SK-N-SH (cell line): ENCODE results near the gene GRIN2A. TPM values are rescaled to one million over a fixed set of nuclear protein-coding genes. Genes with fewer than 3 reads are reported as not detected.

Source experiments
- CTCF ChIA-PET: fragments of 300-600, 350-600 bp; formaldehyde crosslinking; extraction: SDS; loops from one replicate; lab custom pipeline; 2021; lab: Yijun Ruan, JAX
- POLR2A ChIA-PET: fragments of 350-600 bp; sonication (Branson Sonifier 250); formaldehyde crosslinking; extraction: SDS; loops from one replicate; lab custom pipeline; 2020; ENCODE audit warnings: antibody characterized with exemption, inconsistent platforms; lab: Yijun Ruan, JAX
- DNase-seq: peaks from one replicate; pipeline ENCODE4 v3.0.0; 2012
- H2AFZ ChIP-seq: fragments of 200-600 bp; sonication (generic); 2 replicates; pipeline ENCODE4 v1.8.1; 2016; ENCODE audit warnings: antibody characterized with exemption, mild to moderate bottlenecking, low read depth
- H3F3A ChIP-seq: fragments of 200-600 bp; sonication (generic); replicated peaks from 2 replicates; pipeline ENCODE3; 2016; ENCODE audit warnings: antibody characterized with exemption, mild to moderate bottlenecking; ENCODE audit not compliant: insufficient read depth
- H3K27ac ChIP-seq, 2 experiments: fragments of 200-500 bp in 1 of 2; fragments of 200-600 bp in 1 of 2; sonication (Bioruptor generic) in 1 of 2; sonication (generic), shearing (Covaris generic) in 1 of 2; 2 replicates each; pipeline versions ENCODE4 v1.5.1 to v1.6.1; 2014 to 2016; ENCODE audit warnings: low read depth in 2 of 2, inconsistent platforms in 1 of 2, low read length in 1 of 2, mild to moderate bottlenecking in 1 of 2, mixed read lengths in 1 of 2
- H3K27me3 ChIP-seq: fragments of 200-600 bp; sonication (generic), shearing (Covaris generic); 2 replicates; pipeline ENCODE4 v1.6.1; 2016; ENCODE audit warnings: mixed run types; ENCODE audit not compliant: insufficient read depth
- H3K36me3 ChIP-seq, 2 experiments: fragments of 200-500 bp in 1 of 2; fragments of 200-600 bp in 1 of 2; sonication (Bioruptor generic) in 1 of 2; sonication (generic) in 1 of 2; replicated peaks in 1 of 2; 2 replicates each; pipeline versions ENCODE3 to v1.5.1; 2014 to 2016; ENCODE audit warnings: low read length in 1 of 2, mild to moderate bottlenecking in 1 of 2; ENCODE audit not compliant: insufficient read depth in 2 of 2, control insufficient read depth in 1 of 2
- H3K4me1 ChIP-seq, 2 experiments: fragments of 200-500 bp in 1 of 2; fragments of 200-600 bp in 1 of 2; sonication (Bioruptor generic) in 1 of 2; sonication (generic), shearing (Covaris generic) in 1 of 2; 2 replicates each; pipeline versions ENCODE4 v1.5.1 to v1.6.1; 2014 to 2016; ENCODE audit warnings: low read depth in 1 of 2, low read length in 1 of 2, mixed run types in 1 of 2; ENCODE audit not compliant: insufficient read depth in 2 of 2, control insufficient read depth in 1 of 2
- H3K4me2 ChIP-seq: fragments of 200-600 bp; sonication (generic), shearing (Covaris generic); 2 replicates; pipeline ENCODE4 v1.6.1; 2017; ENCODE audit warnings: mixed run types
- H3K4me3 ChIP-seq, 2 experiments: fragments of 200-500 bp in 1 of 2; fragments of 200-600 bp in 1 of 2; sonication (Bioruptor generic) in 1 of 2; sonication (generic), shearing (Covaris generic) in 1 of 2; 2 replicates each; pipeline versions ENCODE4 v1.5.1 to v1.8.1; 2014 to 2016; ENCODE audit warnings: low read depth in 2 of 2, inconsistent platforms in 1 of 2, low read length in 1 of 2, mild to moderate bottlenecking in 1 of 2, mixed read lengths in 1 of 2, moderate library complexity in 1 of 2
- H3K79me2 ChIP-seq: fragments of 200-600 bp; sonication (generic); 2 replicates; pipeline ENCODE4 v1.8.1; 2017; ENCODE audit warnings: mild to moderate bottlenecking; ENCODE audit not compliant: insufficient read depth
- H3K9ac ChIP-seq: fragments of 200-600 bp; sonication (generic); 2 replicates; pipeline ENCODE4 v1.6.1; 2017; ENCODE audit warnings: mixed run types
- H3K9me2 ChIP-seq: fragments of 200-600 bp; sonication (generic); 2 replicates; pipeline ENCODE4 v1.6.1; 2017; ENCODE audit warnings: mixed run types
- H3K9me3 ChIP-seq: fragments of 200-600 bp; sonication (generic); 2 replicates; pipeline ENCODE4 v1.6.1; 2017; ENCODE audit warnings: mixed run types, mild to moderate bottlenecking, moderate library complexity
- H4K20me1 ChIP-seq: fragments of 200-600 bp; sonication (generic); 2 replicates; pipeline ENCODE4 v1.6.1; 2017; ENCODE audit warnings: mild to moderate bottlenecking, mixed run types; ENCODE audit not compliant: insufficient read depth
- CTCF ChIP-seq: fragments of 200-600 bp; sonication (generic); IDR thresholded peaks from 2 replicates; pipeline ENCODE4 v1.6.1; 2017; ENCODE audit warnings: antibody characterized with exemption, mild to moderate bottlenecking, moderate library complexity
- ELF1 ChIP-seq: IDR thresholded peaks from 2 replicates; pipeline ENCODE4 v1.4.0; 2012
- EP300 ChIP-seq, 2 experiments: IDR thresholded peaks; 2 replicates each; pipeline versions ENCODE4 v1.4.0 to v1.6.1; 2012; ENCODE audit warnings: borderline replicate concordance in 1 of 2, low read depth in 1 of 2, low read length in 1 of 2
- FOSL2 ChIP-seq: IDR thresholded peaks from 2 replicates; pipeline ENCODE4 v1.4.0; 2012; ENCODE audit warnings: low read depth, mild to moderate bottlenecking, moderate library complexity, borderline replicate concordance
- FOXJ3 ChIP-seq: sonication (generic); formaldehyde crosslinking; IDR thresholded peaks from 2 replicates; pipeline ENCODE4 v1.5.1; 2020; ENCODE audit warnings: mild to moderate bottlenecking, missing genetic modification reagents
- GABPA ChIP-seq: IDR thresholded peaks from 2 replicates; pipeline ENCODE4 v1.4.0; 2012; ENCODE audit warnings: low read depth, mild to moderate bottlenecking
- GATA2 ChIP-seq: sonication (generic); formaldehyde crosslinking; IDR thresholded peaks from 2 replicates; pipeline ENCODE4 v1.5.0; 2020; ENCODE audit warnings: mild to moderate bottlenecking, missing genetic modification reagents
- IRF3 ChIP-seq: fragments of 150-350 bp; IDR thresholded peaks from 2 replicates; pipeline ENCODE4 v1.6.1; 2016; ENCODE audit warnings: mild to moderate bottlenecking, low read depth, low read length
- JUND ChIP-seq: IDR thresholded peaks from 2 replicates; pipeline ENCODE4 v1.4.0; 2012
- MAX ChIP-seq: IDR thresholded peaks from 2 replicates; pipeline ENCODE4 v1.4.0; 2012; ENCODE audit warnings: low read depth
- PBX3 ChIP-seq: IDR thresholded peaks from 2 replicates; pipeline ENCODE4; 2012
- RAD21 ChIP-seq: IDR thresholded peaks from 2 replicates; pipeline ENCODE4 v1.6.1; 2012; ENCODE audit warnings: mild to moderate bottlenecking, low read length
- RCOR1 ChIP-seq: fragments of 150-350 bp; IDR thresholded peaks from 2 replicates; pipeline ENCODE4 v1.6.1; 2017; ENCODE audit warnings: antibody characterized with exemption, low read length
- REST ChIP-seq: IDR thresholded peaks from 2 replicates; pipeline ENCODE4 v1.6.1; 2012; ENCODE audit warnings: mild to moderate bottlenecking, low read depth, low read length, moderate library complexity
- SIN3A ChIP-seq: IDR thresholded peaks from 2 replicates; pipeline ENCODE4 v1.6.1; 2012; ENCODE audit warnings: low read depth, mild to moderate bottlenecking, low read length, moderate library complexity, borderline replicate concordance
- SMC3 ChIP-seq: IDR thresholded peaks from 2 replicates; pipeline ENCODE4 v1.6.1; 2012; ENCODE audit warnings: low read depth, low read length, improper control_type of control experiment
- TCF12 ChIP-seq: IDR thresholded peaks from 2 replicates; pipeline ENCODE4 v1.4.0; 2012
- TEAD4 ChIP-seq: IDR thresholded peaks from 2 replicates; pipeline ENCODE4 v1.4.0; 2012; ENCODE audit warnings: mild to moderate bottlenecking, borderline replicate concordance; ENCODE audit not compliant: insufficient read depth
- USF1 ChIP-seq: IDR thresholded peaks from 2 replicates; pipeline ENCODE4 v1.4.0; 2012; ENCODE audit warnings: low read depth, borderline replicate concordance
- WGBS: methylation state at CpG from one replicate; pipeline ENCODE4 v1.1.6; 2017; ENCODE audit warnings: low lambda C conversion rate; 5-methylcytosine and 5-hydroxymethylcytosine counted together
- polyA plus RNA-seq, 3 experiments: library from polyadenylated mRNA; depleted of rRNA; stranded (reverse); fragments of >200 nt; gene quantifications; 2 replicates each; pipeline ENCODE4 v1.2.3, GENCODE V29; 2012

Gene GRIN2A
- polyA plus RNA-seq, 1 of the 3 experiments (the other 2 are of a cell fraction), result not detected

- CTCF ChIA-PET, result interaction anchor here (0.6 to 2.9 kb wide), 6 partner anchors 15 to 474 kb away, joined by 3 to 8 read pairs (median 3); no protein-coding TSS in a partner anchor
- no peak overlapping the region for H3K4me3 ChIP-seq
- H3K79me2 ChIP-seq, result no peaks in the 10 kb centered on the region
- no peaks in the 10 kb centered on the region for H3K9me3 ChIP-seq
- peak; percentile 41 for DNase-seq
- no peak for TF ChIP-seq FOXJ3
- TF ChIP-seq SMC3, result peak; percentile 39; the same call in 1 of the 2 replicates
- peak; percentile 41 for TF ChIP-seq RAD21
- no peak overlapping the region for H3K9ac ChIP-seq
- POLR2A ChIA-PET, result no interaction called here
- no peaks in the 10 kb centered on the region for H3F3A ChIP-seq
- H3K27me3 ChIP-seq, result no peaks in the 10 kb centered on the region
- H2AFZ ChIP-seq, result no peak overlapping the region
- no peaks in the 10 kb centered on the region for H3K9me2 ChIP-seq
- H4K20me1 ChIP-seq, result no peaks in the 10 kb centered on the region
- 4% methylated on average over 6 of the region's 6 CpGs for WGBS
- no peaks in the 10 kb centered on the region for H3K36me3 ChIP-seq
- H3K27ac ChIP-seq, result no peak overlapping the region
- no peaks in the 10 kb centered on the region; a peak in 1 of 4 replicates for H3K4me1 ChIP-seq
- H3K4me2 ChIP-seq, result no peak overlapping the region
Measured at GRCh38 chr16:10122546-10122945, 59.7 kb downstream of the GRIN2A start.

- Histone ChIP-seq H3K4me3 (no peak overlapping the region), H3K4me2 (no peak overlapping the region)
- no peak for DNase-seq
- TF ChIP-seq IRF3 (no peak), REST (no peak), GABPA (no peak), MAX (no peak), SIN3A (no peak), SMC3 (no peak), EP300 (IDR thresholded peaks at IDR 0.05; ENCODE audit: borderline replicate concordance in 1 of 2, low read depth in 1 of 2, low read length in 1 of 2) (no peak), FOSL2 (no peak), USF1 (no peak), GATA2 (CRISPR knock-in tag) (no peak), CTCF (no peak), PBX3 (no peak), RAD21 (no peak), TEAD4 (no peak), RCOR1 (no peak), TCF12 (no peak), JUND (no peak), ELF1 (no peak)
Measured at GRCh38 chr16:10121897-10122425, 60.3 kb downstream of the GRIN2A start.

More at GRCh38 chr16:10121897-10122425, 60.3 kb downstream of the GRIN2A start:
- Histone ChIP-seq H3K27me3 (no peaks in the 10 kb centered on the region), H3K79me2 (no peaks in the 10 kb centered on the region), H3K27ac (no peak overlapping the region), H3K4me1 (no peaks in the 10 kb centered on the region; a peak in 1 of 4 replicates), H2AFZ (no peak overlapping the region), H4K20me1 (no peaks in the 10 kb centered on the region), H3K9me3 (no peaks in the 10 kb centered on the region), H3K36me3 (no peaks in the 10 kb centered on the region), H3F3A (no peaks in the 10 kb centered on the region), H3K9me2 (no peaks in the 10 kb centered on the region), H3K9ac (no peak overlapping the region)
- ChIA-PET CTCF (interaction anchor here (0.6 to 2.9 kb wide), 6 partner anchors 14 to 474 kb away, joined by 3 to 8 read pairs (median 3); partner anchors contain the start of gene GRIN2A), POLR2A (no interaction called here)
- WGBS, result 30% methylated on average over 5 of the region's 5 CpGs
